ENCODE measurements around the gene ARHGAP35.

- TF ChIP-seq CTCF (IDR thresholded peaks at IDR 0.05): no peak
- no peak for TF ChIP-seq POLR2A (IDR thresholded peaks at IDR 0.05)
These were observed 29.8 kb downstream of the ARHGAP35 start for GRCh38 chr19:46890423-46891170.
